T47D (cell line): ENCODE results near the gene AKAP7.
A peak's percentile ranks its signal among the peaks of the same experiment; 100 is the strongest.

Experiments
- DNase-seq, 2 experiments: peaks; one replicate each; pipeline versions ENCODE4 v3.0.0 to v3.0.0-alpha.2; 2011 to 2012; ENCODE audit warnings: low read depth in 1 of 2, low spot score in 1 of 2
- JUND ChIP-seq: IDR thresholded peaks from 2 replicates; pipeline ENCODE4 v1.6.1; 2012; ENCODE audit warnings: low read depth
- in situ Hi-C: cut with HindIII; loops from 2 replicates; pipeline ENCODE4 v1.10.0; 2016; ENCODE audit warnings: low sequenced_read_pairs, low pct_unique_long_range_greater_than_20kb

AKAP7 gene

GRCh38 chr6:131183427-131184095, 48.3 kb downstream of the AKAP7 start:
- no peak for DNase-seq
- no peak for TF ChIP-seq JUND
- in situ Hi-C loops = no loop called here

GRCh38 chr6:131191590-131191989, 56.3 kb downstream of the AKAP7 start:
- no peak for DNase-seq
- TF ChIP-seq JUND = no peak
- in situ Hi-C loops = no loop called here

GRCh38 chr6:131197716-131198115, 62.4 kb downstream of the AKAP7 start:
- TF ChIP-seq JUND = no peak
- no peak for DNase-seq
- in situ Hi-C loops = no loop called here

- peak; percentile 21 to 75 for DNase-seq
- in situ Hi-C loops = no loop called here
- no peak for TF ChIP-seq JUND
Measured at GRCh38 chr6:131199568-131200272, 64.5 kb downstream of the AKAP7 start.

- no peak for TF ChIP-seq JUND
- in situ Hi-C loops = no loop called here
- DNase-seq = no peak
Measured at GRCh38 chr6:131205481-131206244, 70.4 kb downstream of the AKAP7 start.

GRCh38 chr6:131206463-131207251, 71.4 kb downstream of the AKAP7 start:
- no peak for DNase-seq

GRCh38 chr6:131208787-131209186, 73.5 kb downstream of the AKAP7 start:
- TF ChIP-seq JUND = no peak
- no peak for DNase-seq
- in situ Hi-C loops = no loop called here

More at GRCh38 chr6:131206463-131207251, 71.4 kb downstream of the AKAP7 start:
- TF ChIP-seq JUND = no peak
- in situ Hi-C loops = no loop called here

GRCh38 chr6:131210469-131210868, 75.2 kb downstream of the AKAP7 start:
- DNase-seq = no peak
- in situ Hi-C loops = no loop called here
- TF ChIP-seq JUND = no peak

- no peak for TF ChIP-seq JUND
- no peak for DNase-seq
- in situ Hi-C loops = no loop called here
Measured at GRCh38 chr6:131212024-131212423, 76.8 kb downstream of the AKAP7 start.

GRCh38 chr6:131212913-131213312, 77.6 kb downstream of the AKAP7 start:
- TF ChIP-seq JUND = no peak
- in situ Hi-C loops = no loop called here
- no peak for DNase-seq

- DNase-seq = no peak
- TF ChIP-seq JUND = no peak
- in situ Hi-C loops = no loop called here
Measured at GRCh38 chr6:131213501-131213990, 78.3 kb downstream of the AKAP7 start.

- in situ Hi-C loops = no loop called here
- DNase-seq = no peak
- no peak for TF ChIP-seq JUND
Measured at GRCh38 chr6:131215219-131215618, 80.0 kb downstream of the AKAP7 start.

- in situ Hi-C loops = no loop called here
- no peak for DNase-seq
- TF ChIP-seq JUND = no peak
Measured at GRCh38 chr6:131216246-131216645, 81.0 kb downstream of the AKAP7 start.
